Sigmoid colon (tissue), 7 donors: ENCODE data around the gene SLC6A11. TPM values are rescaled to one million over a fixed set of nuclear protein-coding genes. Genes with fewer than 3 reads are reported as not detected.

ENCODE experiments used
- DNase-seq: peaks from one replicate; pipeline ENCODE4 v3.0.0-alpha.2; 2019
- H3K27ac ChIP-seq, 4 donors: fragments of 200-600 bp; sonication (generic); one replicate each; pipeline ENCODE4 v1.5.1; 2016 to 2019; ENCODE audit warnings: mild to moderate bottlenecking in 1 of 4
- H3K27me3 ChIP-seq, 3 donors: fragments of 200-600 bp; sonication (generic); one replicate each; pipeline ENCODE4 v1.5.1; 2019; ENCODE audit warnings: mild to moderate bottlenecking in 1 of 3
- H3K36me3 ChIP-seq, 4 donors: fragments of 200-600 bp; sonication (generic); one replicate each; pipeline ENCODE4 v1.5.1; 2016 to 2019
- H3K4me1 ChIP-seq, 4 donors: fragments of 200-600 bp; sonication (generic); one replicate each; pipeline ENCODE4 v1.5.1; 2017 to 2019
- H3K4me3 ChIP-seq, 4 donors: fragments of 200-600 bp; sonication (generic); one replicate each; pipeline ENCODE4 v1.5.1; 2017 to 2019; ENCODE audit warnings: mild to moderate bottlenecking in 2 of 4, moderate library complexity in 1 of 4
- H3K9me3 ChIP-seq, 4 donors: fragments of 200-600 bp in 3 of 4; sonication (generic) in 3 of 4; one replicate each; pipeline versions ENCODE4 v1.5.1 to v1.6.1; 2013 to 2019
- CTCF ChIP-seq, 4 experiments: fragments of 450-650 bp in 3 of 4; fragments of 200-600 bp in 1 of 4; IDR thresholded peaks; one replicate each; pipeline ENCODE4 v1.5.1; 2016 to 2019; ENCODE audit warnings: antibody characterized with exemption in 4 of 4, mild to moderate bottlenecking in 3 of 4, moderate library complexity in 2 of 4
- EP300 ChIP-seq, 4 donors: sonication (generic); formaldehyde crosslinking; IDR thresholded peaks; one replicate each; pipeline ENCODE4 v1.6.1; 2017; ENCODE audit warnings: antibody characterized with exemption in 4 of 4
- POLR2A ChIP-seq, 2 donors: fragments of 450-650 bp; IDR thresholded peaks; one replicate each; pipeline ENCODE4 v1.6.1; 2016; ENCODE audit warnings: antibody characterized with exemption in 2 of 2, mild to moderate bottlenecking in 2 of 2, moderate library complexity in 2 of 2
- POLR2AphosphoS5 ChIP-seq, 4 donors: sonication (generic); formaldehyde crosslinking; IDR thresholded peaks; one replicate each; pipeline ENCODE4 v1.6.1; 2017; ENCODE audit warnings: antibody characterized with exemption in 4 of 4
- WGBS, 2 donors: extraction: QIAGEN DNeasy Blood & Tissue Kit; methylation state at CpG; one replicate each; pipeline ENCODE4 v1.1.7; 2013; 5-methylcytosine and 5-hydroxymethylcytosine counted together
- intact Hi-C: fragments of 100-400 bp; cut with DNase I; formaldehyde crosslinking; loops from one replicate; pipeline ENCODE4 v1.15.1; 2023
- polyA plus RNA-seq, 3 donors: library from polyadenylated mRNA; stranded (reverse); fragments of 200-250 nt; gene quantifications; one replicate each; pipeline ENCODE4 v1.2.3, GENCODE V29; 2013
- total RNA-seq, 4 donors: library from RNA; depleted of rRNA; stranded (reverse); fragments of >200 nt; gene quantifications; one replicate each; pipeline ENCODE4 v1.1.0, GENCODE V29; 2016
- donor health status: healthy with polysubstance abuse.
- donor health status: Bipolar disorder and iron deficiency.
- donor health status: healthy.

The SLC6A11 gene
- total and polyA plus RNA-seq, 7 donors = 0.03 to 0.14 TPM; not detected in 5

GRCh38 chr3:10869460-10869859 lies 53.4 kb downstream of the SLC6A11 start:
- intact Hi-C loops = no loop called here
- Histone ChIP-seq H3K36me3 (no peaks in the 10 kb centered on the region), H3K4me1 (no peaks in the 10 kb centered on the region), H3K4me3 (no peak overlapping the region), H3K9me3 (no peaks in the 10 kb centered on the region), H3K27ac (no peak overlapping the region), H3K27me3 (no peaks in the 10 kb centered on the region)
- no peak for DNase-seq
- WGBS, 2 donors = 59 to 81% methylated on average over 7 of the region's 7 CpGs
- TF ChIP-seq POLR2A (IDR thresholded peaks at IDR 0.05) = no peak
- no peak for TF ChIP-seq POLR2AphosphoS5 (IDR thresholded peaks at IDR 0.05)

DNA sequence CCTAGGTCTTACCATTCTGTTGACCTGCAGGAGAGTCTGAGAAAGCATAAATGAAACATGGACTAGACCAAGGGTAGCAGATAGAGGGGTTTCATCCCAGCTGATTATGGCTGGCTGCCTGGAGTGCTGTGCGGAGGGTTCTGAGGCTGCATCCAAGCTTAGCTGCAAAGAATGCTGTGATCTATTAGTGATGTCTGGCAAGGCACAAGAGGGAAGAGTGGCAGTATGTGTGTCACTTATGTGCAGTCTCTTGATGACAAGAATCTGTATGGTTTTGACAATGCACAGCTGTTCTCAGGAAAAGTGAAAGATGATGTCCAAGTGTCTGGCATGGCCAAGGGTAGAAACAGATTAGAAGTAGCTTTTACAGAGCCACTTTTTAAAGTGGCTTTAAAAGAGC lies 54.3 kb downstream of the SLC6A11 start:
- Histone ChIP-seq H3K27ac (no peak overlapping the region), H3K4me1 (no peaks in the 10 kb centered on the region), H3K9me3 (no peaks in the 10 kb centered on the region), H3K36me3 (no peaks in the 10 kb centered on the region), H3K4me3 (no peak overlapping the region), H3K27me3 (no peaks in the 10 kb centered on the region)
- WGBS, 2 donors = 93 to 94% methylated on average over 1 of the region's 1 CpG
- no peak for DNase-seq
- TF ChIP-seq POLR2AphosphoS5 (IDR thresholded peaks at IDR 0.05) = no peak
- no peak for TF ChIP-seq EP300 (IDR thresholded peaks at IDR 0.05)
- TF ChIP-seq CTCF (IDR thresholded peaks at IDR 0.05) = no peak
- TF ChIP-seq POLR2A (IDR thresholded peaks at IDR 0.05) = no peak
- intact Hi-C loops = no loop called here

DNA sequence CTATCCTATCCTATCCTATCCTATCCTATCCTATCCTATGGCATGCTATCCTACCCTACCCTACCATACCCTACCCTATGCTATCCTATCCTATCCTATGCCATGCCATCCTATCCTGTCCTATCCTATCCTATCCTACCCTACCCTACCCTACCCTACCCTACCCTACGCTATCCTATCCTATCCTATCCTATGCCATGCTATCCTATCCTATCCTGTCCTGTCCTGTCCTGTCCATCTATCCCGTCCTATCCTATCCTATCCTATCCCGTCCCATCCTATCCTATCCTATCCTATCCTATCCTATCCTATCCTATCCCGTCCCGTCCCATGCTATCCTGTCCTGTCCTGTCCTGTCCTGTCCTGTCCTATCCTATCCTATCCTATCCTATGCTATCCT lies 57.4 kb downstream of the SLC6A11 start:
- TF ChIP-seq POLR2A (IDR thresholded peaks at IDR 0.05) (no peak), CTCF (IDR thresholded peaks at IDR 0.05) (no peak), EP300 (IDR thresholded peaks at IDR 0.05) (no peak), POLR2AphosphoS5 (IDR thresholded peaks at IDR 0.05) (no peak)
- Histone ChIP-seq H3K9me3 (no peaks in the 10 kb centered on the region), H3K4me1 (no peaks in the 10 kb centered on the region), H3K27me3 (no peaks in the 10 kb centered on the region), H3K36me3 (no peaks in the 10 kb centered on the region), H3K27ac (no peak overlapping the region), H3K4me3 (no peak overlapping the region)
- DNase-seq = no peak
- WGBS, 2 donors = 86 to 89% methylated on average over 5 of the region's 5 CpGs
- intact Hi-C loops = no loop called here

GRCh38 chr3:10875914-10876313 lies 59.9 kb downstream of the SLC6A11 start:
- no peaks in the 10 kb centered on the region for H3K9me3 ChIP-seq
- H3K4me1 ChIP-seq = no peaks in the 10 kb centered on the region
- H3K27ac ChIP-seq = no peak overlapping the region
- WGBS, 2 donors = 32 to 64% methylated on average over 3 of the region's 3 CpGs
- TF ChIP-seq POLR2AphosphoS5 (IDR thresholded peaks at IDR 0.05) (no peak), CTCF (IDR thresholded peaks at IDR 0.05) (no peak), POLR2A (IDR thresholded peaks at IDR 0.05) (no peak), EP300 (IDR thresholded peaks at IDR 0.05) (no peak)
- intact Hi-C loops = no loop called here
- no peak overlapping the region for H3K4me3 ChIP-seq
- no peaks in the 10 kb centered on the region for H3K36me3 ChIP-seq
- DNase-seq = no peak
- H3K27me3 ChIP-seq = peaks cover 0 to under 1% (median 0%) of the 10 kb centered on the region in 3 donors

- Histone ChIP-seq H3K27me3 (peaks cover 0 to 8% (median 0%) of the 10 kb centered on the region in 3 donors), H3K4me3 (no peak overlapping the region), H3K27ac (no peak overlapping the region), H3K9me3 (no peaks in the 10 kb centered on the region), H3K4me1 (no peaks in the 10 kb centered on the region), H3K36me3 (no peaks in the 10 kb centered on the region)
- intact Hi-C loops = no loop called here
- 27 to 39% methylated on average over 4 of the region's 4 CpGs for WGBS, 2 donors
- TF ChIP-seq EP300 (IDR thresholded peaks at IDR 0.05) (no peak), POLR2AphosphoS5 (IDR thresholded peaks at IDR 0.05) (no peak), POLR2A (IDR thresholded peaks at IDR 0.05) (no peak), CTCF (IDR thresholded peaks at IDR 0.05) (no peak)
- DNase-seq = no peak
These were observed 60.6 kb downstream of the SLC6A11 start for GRCh38 chr3:10876661-10877060.
